PFSK-1 (cell line): ENCODE results near the gene MTCL3.

ENCODE experiments used
- FOXP2 ChIP-seq: optimal IDR thresholded peaks from 2 replicates; pipeline ENCODE3; 2011; ENCODE audit warnings: borderline replicate concordance, control low read depth, inconsistent platforms; ENCODE audit not compliant: insufficient read depth; ENCODE audit errors: extremely low read length, extremely low read depth
- POLR2AphosphoS5 ChIP-seq: IDR thresholded peaks from 2 replicates; pipeline ENCODE4 v1.6.1; 2012; ENCODE audit warnings: low read depth, mild to moderate bottlenecking, control low read depth, low read length, moderate library complexity
- REST ChIP-seq, 2 experiments: IDR thresholded peaks; 2 replicates each; pipeline versions ENCODE4 v1.6.1 to v1.8.0; 2011 to 2012; ENCODE audit warnings: low read depth in 2 of 2, low read length in 2 of 2, control low read depth in 1 of 2, inconsistent platforms in 1 of 2, mild to moderate bottlenecking in 1 of 2, moderate library complexity in 1 of 2; ENCODE audit not compliant: insufficient read depth in 1 of 2
- SIN3A ChIP-seq: IDR thresholded peaks from 2 replicates; pipeline ENCODE4 v1.6.1; 2012; ENCODE audit warnings: mild to moderate bottlenecking, low read length, moderate library complexity, borderline replicate concordance; ENCODE audit not compliant: insufficient read depth
- TAF1 ChIP-seq: IDR thresholded peaks from 2 replicates; pipeline ENCODE4 v1.6.1; 2012; ENCODE audit warnings: low read length, control low read depth, borderline replicate concordance; ENCODE audit not compliant: insufficient read depth

MTCL3 gene

GRCh38 chr6:127435626-127436220 lies 83.4 kb downstream of the MTCL3 start:
- TF ChIP-seq TAF1 (no peak), POLR2AphosphoS5 (no peak), REST (IDR thresholded peaks at IDR 0.05; ENCODE audit: insufficient read depth in 1 of 2, low read depth in 2 of 2, low read length in 2 of 2) (no peak), FOXP2 (no peak), SIN3A (no peak)

GRCh38 chr6:127434651-127435050 lies 84.5 kb downstream of the MTCL3 start:
- TF ChIP-seq REST (IDR thresholded peaks at IDR 0.05; ENCODE audit: insufficient read depth in 1 of 2, low read depth in 2 of 2, low read length in 2 of 2) = no peak
- no peak for TF ChIP-seq TAF1
- TF ChIP-seq FOXP2 = no peak
- no peak for TF ChIP-seq POLR2AphosphoS5
- TF ChIP-seq SIN3A = no peak

DNA sequence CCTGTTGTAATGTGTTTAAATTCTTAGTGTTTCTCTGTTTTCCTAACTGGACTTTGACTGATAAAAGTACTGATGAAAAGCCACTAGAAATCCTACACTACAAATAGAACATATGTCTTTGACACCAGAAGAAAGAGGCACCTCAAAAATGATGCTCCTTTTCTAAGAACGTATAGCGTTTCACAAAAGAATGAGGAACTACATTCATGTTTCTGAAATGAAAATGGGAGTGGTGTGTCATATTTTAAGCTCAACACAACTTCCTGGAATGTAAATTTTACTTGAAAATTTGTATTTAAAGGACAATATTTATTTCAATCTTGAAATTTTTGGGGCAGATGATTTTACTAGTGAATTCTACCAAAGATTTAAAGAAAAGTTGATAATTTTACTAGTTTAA lies 95.2 kb downstream of the MTCL3 start:
- no peak for TF ChIP-seq TAF1
- no peak for TF ChIP-seq SIN3A
- TF ChIP-seq FOXP2 = no peak
- no peak for TF ChIP-seq REST (IDR thresholded peaks at IDR 0.05; ENCODE audit: insufficient read depth in 1 of 2, low read depth in 2 of 2, low read length in 2 of 2)
- no peak for TF ChIP-seq POLR2AphosphoS5
